Right renal pelvis (tissue), 4 donors: ENCODE data around the gene FOXF1. TPM values are rescaled to one million over a fixed set of nuclear protein-coding genes. Genes with fewer than 3 reads are reported as not detected.

ENCODE experiments used
- DNase-seq, 4 donors: peaks; one replicate each; pipeline ENCODE4 v3.0.0-alpha.2; 2013; ENCODE audit warnings: low read depth in 4 of 4, low spot score in 3 of 4, missing footprints in 1 of 4
- polyA plus RNA-seq, 4 donors: library from polyadenylated mRNA; unstranded; fragments of 120-200 nt; gene quantifications; one replicate each; pipeline ENCODE4 v1.2.1, GENCODE V29; 2013; ENCODE audit not compliant: insufficient read length in 4 of 4

FOXF1 gene
- polyA plus RNA-seq, 4 donors = 0.07 to 0.60 (median 0.24) TPM

DNA sequence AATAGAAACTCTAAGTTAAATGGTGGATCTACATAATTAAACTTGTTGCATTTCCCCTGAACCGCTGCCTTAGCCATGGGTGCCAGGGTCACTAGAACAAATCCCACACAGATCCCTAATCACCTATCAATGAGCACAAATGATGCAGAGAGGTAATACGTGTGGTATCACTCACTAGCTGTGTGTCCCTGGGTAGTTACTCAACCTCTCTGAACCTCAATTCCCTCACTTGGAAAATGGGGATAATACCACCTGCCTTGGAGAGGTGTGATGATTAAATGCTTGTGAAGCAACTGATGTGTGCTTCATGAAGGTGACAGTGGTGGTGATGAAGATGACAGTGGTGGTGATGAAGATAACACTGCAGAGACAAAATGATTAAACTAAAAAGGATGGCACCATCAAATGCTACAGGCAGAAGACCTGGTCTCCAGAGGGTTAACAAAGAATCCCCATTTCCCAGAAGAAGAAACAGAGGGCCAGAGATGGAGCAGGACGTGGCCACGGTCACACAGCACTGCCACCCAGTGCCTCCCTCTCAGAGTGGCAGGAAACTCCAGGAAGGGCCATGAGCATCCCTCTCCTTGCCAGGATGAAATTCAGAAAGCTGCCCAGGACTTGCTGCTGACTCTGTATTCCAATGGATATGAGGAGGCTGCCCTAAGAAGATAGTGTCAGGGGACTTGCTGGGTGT lies 17.9 kb upstream of the FOXF1 start:
- DNase-seq = no peak

- DNase-seq = no peak
Observed at GRCh38 chr16:86492961-86493629, 17.2 kb upstream of the FOXF1 start.

- DNase-seq = no peak
Observed at GRCh38 chr16:86494039-86494564, 16.2 kb upstream of the FOXF1 start.

GRCh38 chr16:86494565-86495356 lies 15.6 kb upstream of the FOXF1 start:
- DNase-seq = no peak

GRCh38 chr16:86495357-86495701 lies 15.0 kb upstream of the FOXF1 start:
- DNase-seq = no peak

DNA sequence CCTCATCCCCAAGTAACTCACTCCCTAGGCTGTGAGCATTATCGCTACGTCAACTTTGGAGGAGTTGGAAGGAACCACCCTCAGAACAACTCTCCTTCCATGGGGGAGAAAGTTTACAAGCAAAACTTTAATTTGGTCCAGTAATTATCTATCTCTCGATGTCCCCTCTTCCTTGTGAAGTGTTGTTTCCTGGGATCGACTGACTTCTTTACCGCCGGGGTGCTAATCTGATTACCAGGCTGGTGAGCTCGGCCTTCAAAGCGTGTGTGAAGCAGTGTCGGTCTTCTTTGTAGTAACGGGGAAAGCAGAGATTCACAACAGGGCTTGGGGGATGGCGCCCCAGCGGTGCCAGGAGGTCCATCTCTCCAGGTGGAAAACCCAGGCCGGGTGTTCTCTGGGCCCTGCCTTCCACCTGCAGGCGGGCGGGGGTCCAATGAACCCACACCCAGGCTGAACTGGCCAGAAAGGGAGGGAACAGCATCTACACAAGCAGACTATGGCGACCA lies 14.5 kb upstream of the FOXF1 start:
- DNase-seq = no peak

DNA sequence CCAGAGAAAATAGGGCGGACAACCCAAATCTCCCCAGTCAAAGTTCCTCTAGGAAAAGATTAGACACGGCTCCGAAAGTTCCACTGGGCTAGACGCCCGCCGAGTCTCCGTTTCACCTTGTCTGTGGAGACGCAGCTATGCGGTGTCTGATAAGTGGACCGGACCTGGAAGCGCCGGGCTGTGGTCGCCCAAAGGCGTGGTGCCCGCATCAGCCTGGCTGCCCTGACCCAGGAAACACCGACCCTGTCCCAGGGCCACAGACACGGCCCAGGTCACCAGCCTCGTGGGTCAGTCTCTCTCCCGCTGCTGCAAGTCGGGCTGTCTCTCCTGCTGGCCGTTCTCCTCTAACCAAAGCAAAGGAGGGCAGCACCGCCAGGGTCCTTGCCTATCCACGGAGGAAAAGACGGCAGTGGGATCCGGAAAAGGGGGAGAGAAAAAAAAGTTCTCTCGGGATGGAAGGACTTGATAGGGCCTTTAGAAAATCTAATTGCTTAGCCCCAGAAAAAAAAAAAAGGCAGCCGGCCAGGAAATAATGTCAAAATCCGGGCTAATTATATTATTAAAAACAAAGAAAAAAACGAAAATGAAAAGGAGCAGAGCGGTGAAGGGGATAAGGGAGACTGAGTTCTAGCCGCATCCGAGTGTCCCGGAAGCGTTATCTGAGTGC lies 13.9 kb upstream of the FOXF1 start:
- DNase-seq = no peak

DNA sequence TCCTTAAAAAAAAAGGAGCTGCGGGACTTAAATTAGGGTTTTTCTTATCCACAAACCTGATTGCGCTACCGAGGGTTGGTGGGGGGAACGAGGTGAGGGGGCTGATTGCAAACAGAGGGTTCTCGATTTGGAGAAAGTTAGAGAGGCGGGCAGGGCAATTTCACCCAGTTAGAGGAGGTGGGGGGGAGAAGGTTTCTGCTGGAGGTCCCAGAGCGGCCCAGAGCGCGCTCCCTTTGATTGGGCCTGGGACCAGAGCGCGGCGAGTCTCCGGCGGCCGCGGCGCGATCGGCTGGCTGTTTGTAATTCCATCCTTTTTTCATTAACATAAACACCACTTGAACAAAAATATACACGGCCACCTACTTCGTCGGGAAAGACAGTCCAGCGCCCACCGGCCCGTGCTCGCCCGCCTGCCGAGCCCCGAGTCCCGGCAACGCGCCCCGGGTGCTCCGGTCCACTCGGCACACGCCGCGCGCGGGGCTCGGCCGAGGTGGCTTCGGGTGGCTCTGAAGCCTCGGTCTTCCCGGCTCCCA lies 13.3 kb upstream of the FOXF1 start:
- no peak for DNase-seq

DNA sequence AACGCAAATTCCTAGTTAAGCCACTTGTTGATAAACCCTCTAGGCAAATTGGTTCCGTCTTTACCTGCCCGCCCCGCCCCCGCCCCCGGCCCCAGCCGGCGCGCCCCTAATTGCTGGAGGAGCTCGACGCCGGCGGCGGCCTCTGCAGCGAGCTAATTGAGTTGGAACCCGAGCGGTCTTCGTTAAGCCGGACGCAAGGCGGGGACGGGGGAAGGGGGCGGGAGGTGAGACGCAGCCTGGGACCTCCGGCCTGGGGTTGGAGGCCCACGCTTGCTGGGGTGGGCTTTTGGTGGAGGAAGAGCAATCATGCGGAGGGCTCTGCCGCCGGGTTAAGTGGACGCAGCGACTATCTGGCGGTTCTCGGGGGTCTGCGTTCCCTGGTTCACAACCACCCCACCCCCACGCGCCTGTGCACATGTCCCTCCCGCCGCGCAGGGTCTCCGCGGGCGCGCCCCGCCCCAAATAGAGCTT lies 12.7 kb upstream of the FOXF1 start:
- DNase-seq = no peak

- no peak for DNase-seq
Observed at GRCh38 chr16:86498155-86498670, 12.1 kb upstream of the FOXF1 start.

- DNase-seq = no peak
Observed at GRCh38 chr16:86498671-86499439, 11.5 kb upstream of the FOXF1 start.

DNA sequence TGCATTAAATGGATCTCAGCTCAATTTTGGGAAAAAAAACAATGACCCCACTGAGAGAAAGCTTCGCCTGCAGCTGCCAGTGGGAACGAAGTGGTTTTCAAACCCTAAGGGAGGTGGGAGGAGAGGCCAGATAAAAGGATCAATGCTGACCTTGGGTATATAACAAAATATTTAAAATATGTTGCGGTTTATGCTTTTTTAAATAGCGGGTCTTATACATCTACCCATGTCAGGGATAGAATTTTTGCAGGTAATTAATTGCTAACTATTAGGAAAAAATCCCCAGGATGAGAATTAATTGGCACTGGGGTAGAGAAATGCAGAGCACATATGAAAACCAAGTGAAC lies 10.9 kb upstream of the FOXF1 start:
- no peak for DNase-seq

DNA sequence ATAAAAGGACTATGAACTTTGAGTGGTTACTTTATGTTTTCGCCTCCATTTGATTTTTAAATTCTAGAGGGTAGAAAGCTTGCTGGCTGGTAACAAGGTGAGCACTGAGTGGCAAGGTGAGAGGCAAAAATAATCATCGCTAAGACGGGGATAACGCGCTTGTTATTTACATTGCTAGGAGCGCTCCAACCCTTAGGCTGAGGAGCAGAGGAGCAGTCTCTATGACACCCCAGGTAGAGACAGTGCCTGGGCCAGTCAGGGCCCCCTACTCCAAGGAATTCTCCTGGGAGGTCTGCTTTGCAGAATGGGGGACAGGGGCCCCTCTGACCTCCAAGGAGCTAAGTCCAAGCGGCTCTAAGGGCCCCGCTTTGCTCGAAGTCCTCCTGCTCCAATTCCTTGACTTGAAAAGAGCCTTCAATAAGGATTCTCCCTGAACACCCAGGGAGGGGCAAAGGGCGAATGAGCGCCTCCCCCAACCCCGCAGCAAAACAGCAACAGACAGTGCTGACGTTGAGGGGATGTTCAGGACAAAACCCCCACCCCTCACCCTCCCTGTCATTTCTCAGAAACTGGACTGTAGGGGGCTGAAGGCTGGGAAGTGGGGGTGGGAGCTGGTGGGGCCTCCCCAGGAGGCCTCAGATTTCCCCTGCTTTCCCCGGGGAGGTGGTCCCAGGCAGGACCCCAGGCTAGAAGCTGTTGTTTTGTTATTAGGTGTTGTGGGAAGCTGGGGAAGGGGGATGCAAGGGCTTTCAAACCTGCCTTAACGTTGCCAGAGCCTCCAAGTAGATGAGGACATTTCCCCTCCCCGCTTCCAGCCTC lies 10.2 kb upstream of the FOXF1 start:
- no peak for DNase-seq

- no peak for DNase-seq
Observed at GRCh38 chr16:86500708-86501510, 9.4 kb upstream of the FOXF1 start.

- no peak for DNase-seq
Observed at GRCh38 chr16:86501989-86502855, 8.1 kb upstream of the FOXF1 start.

- no peak for DNase-seq
Observed at GRCh38 chr16:86502856-86503748, 7.2 kb upstream of the FOXF1 start.
